Mammary epithelial cell (primary cell): ENCODE results near the gene IPCEF1.

Experiments
- EZH2 ChIP-seq: IDR thresholded peaks from 2 replicates; pipeline ENCODE4 v1.6.1; 2012; ENCODE audit warnings: low read length, inconsistent platforms, borderline replicate concordance
- TF ChIP-seq, protein P1 (sequence below), 2 donors: IDR thresholded peaks in 1 of 2; conservative IDR thresholded peaks in 1 of 2; 2 replicates each; pipeline ENCODE4 v1.5.1; 2011 to 2012; ENCODE audit warnings: inconsistent platforms in 2 of 2, low read length in 2 of 2, mild to moderate bottlenecking in 2 of 2, control low read depth in 1 of 2, low read depth in 1 of 2; ENCODE audit not compliant: insufficient read depth in 1 of 2; ENCODE audit errors: extremely low read depth in 1 of 2

DNA sequence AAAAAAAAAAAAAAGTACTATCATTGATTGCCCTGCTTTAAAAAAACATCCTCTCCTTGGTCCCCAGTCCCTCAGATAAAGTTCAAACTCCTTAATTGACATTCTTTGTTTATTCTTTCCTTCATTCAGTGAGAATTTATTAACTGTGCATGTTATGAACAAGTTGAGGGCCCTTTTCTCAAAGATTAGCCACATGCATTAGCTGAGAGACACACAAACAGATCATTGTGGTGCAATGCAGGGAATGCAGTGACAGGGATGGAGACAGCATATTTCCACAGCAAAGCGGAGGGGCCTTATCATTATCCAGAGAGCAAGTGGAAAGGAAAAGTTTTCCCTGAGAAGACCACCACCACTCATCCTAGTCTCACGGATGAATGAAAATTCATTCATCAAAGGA, 21.9 kb upstream of the IPCEF1 start:
- TF ChIP-seq, protein P1, sequence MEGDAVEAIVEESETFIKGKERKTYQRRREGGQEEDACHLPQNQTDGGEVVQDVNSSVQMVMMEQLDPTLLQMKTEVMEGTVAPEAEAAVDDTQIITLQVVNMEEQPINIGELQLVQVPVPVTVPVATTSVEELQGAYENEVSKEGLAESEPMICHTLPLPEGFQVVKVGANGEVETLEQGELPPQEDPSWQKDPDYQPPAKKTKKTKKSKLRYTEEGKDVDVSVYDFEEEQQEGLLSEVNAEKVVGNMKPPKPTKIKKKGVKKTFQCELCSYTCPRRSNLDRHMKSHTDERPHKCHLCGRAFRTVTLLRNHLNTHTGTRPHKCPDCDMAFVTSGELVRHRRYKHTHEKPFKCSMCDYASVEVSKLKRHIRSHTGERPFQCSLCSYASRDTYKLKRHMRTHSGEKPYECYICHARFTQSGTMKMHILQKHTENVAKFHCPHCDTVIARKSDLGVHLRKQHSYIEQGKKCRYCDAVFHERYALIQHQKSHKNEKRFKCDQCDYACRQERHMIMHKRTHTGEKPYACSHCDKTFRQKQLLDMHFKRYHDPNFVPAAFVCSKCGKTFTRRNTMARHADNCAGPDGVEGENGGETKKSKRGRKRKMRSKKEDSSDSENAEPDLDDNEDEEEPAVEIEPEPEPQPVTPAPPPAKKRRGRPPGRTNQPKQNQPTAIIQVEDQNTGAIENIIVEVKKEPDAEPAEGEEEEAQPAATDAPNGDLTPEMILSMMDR (conservative IDR thresholded peaks at IDR 0.05 in 1 of 2, IDR thresholded peaks at IDR 0.05 in 1 of 2; ENCODE audit: extremely low read depth in 1 of 2, insufficient read depth in 1 of 2, low read depth in 1 of 2, low read length in 2 of 2), result no peak
- TF ChIP-seq EZH2, result no peak
